ENCODE data around the gene SPRN.

DNA sequence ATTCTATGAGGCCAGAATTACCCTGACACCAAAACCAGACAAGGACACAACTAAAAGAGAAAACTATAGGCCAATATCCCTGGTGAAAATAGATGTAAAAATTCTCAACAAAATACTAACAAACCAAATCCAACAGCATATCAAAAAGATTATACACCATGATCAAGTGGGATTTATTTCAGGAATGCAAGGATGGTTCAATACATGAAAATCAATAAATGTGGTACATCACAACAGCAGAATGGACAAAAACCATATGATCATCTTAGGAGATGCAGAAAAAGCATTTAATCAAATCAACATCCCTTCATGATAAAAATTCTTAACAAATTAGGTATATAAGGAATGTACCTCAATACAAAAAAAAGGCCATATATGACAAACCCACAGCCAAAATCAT lies 23.7 kb upstream of the SPRN start:
- TF ChIP-seq, protein P1, sequence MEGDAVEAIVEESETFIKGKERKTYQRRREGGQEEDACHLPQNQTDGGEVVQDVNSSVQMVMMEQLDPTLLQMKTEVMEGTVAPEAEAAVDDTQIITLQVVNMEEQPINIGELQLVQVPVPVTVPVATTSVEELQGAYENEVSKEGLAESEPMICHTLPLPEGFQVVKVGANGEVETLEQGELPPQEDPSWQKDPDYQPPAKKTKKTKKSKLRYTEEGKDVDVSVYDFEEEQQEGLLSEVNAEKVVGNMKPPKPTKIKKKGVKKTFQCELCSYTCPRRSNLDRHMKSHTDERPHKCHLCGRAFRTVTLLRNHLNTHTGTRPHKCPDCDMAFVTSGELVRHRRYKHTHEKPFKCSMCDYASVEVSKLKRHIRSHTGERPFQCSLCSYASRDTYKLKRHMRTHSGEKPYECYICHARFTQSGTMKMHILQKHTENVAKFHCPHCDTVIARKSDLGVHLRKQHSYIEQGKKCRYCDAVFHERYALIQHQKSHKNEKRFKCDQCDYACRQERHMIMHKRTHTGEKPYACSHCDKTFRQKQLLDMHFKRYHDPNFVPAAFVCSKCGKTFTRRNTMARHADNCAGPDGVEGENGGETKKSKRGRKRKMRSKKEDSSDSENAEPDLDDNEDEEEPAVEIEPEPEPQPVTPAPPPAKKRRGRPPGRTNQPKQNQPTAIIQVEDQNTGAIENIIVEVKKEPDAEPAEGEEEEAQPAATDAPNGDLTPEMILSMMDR (IDR thresholded peaks at IDR 0.05), result no peak
- TF ChIP-seq POLR2A (IDR thresholded peaks at IDR 0.05), result no peak

Data from right lobe of liver (tissue), 4 donors.